IPS-11a (cell line): Measurements from ENCODE around the gene EYS.
"Not testable (repeated sequence)": the region's sequence is repeated elsewhere in the genome, so short reads cannot be mapped to it uniquely, and the experiment has no call there.

Experiments
- H3K4me3 ChIP-seq: one replicate; pipeline ENCODE4 v1.5.1; 2013; ENCODE audit warnings: low read depth, low read length, control low read depth

EYS gene

GRCh38 chr6:64259372-64259771, 1447.7 kb downstream of the EYS start:
- H3K4me3 ChIP-seq: no peak overlapping the region

GRCh38 chr6:64258752-64259151, 1448.3 kb downstream of the EYS start:
- no peak overlapping the region for H3K4me3 ChIP-seq

GRCh38 chr6:64258302-64258701, 1448.7 kb downstream of the EYS start:
- no peak overlapping the region for H3K4me3 ChIP-seq

- H3K4me3 ChIP-seq: no peak overlapping the region
Observed at GRCh38 chr6:64257586-64257985, 1449.4 kb downstream of the EYS start.

- no peak overlapping the region for H3K4me3 ChIP-seq
Observed at GRCh38 chr6:64256483-64256882, 1450.5 kb downstream of the EYS start.

GRCh38 chr6:64255000-64255399, 1452.0 kb downstream of the EYS start:
- no peak overlapping the region for H3K4me3 ChIP-seq

- no peak overlapping the region for H3K4me3 ChIP-seq
Observed at GRCh38 chr6:64254558-64254957, 1452.5 kb downstream of the EYS start.

- no peak overlapping the region for H3K4me3 ChIP-seq
Observed at GRCh38 chr6:64252256-64252655, 1454.8 kb downstream of the EYS start.

GRCh38 chr6:64250126-64250525, 1456.9 kb downstream of the EYS start:
- H3K4me3 ChIP-seq: no peak overlapping the region

- H3K4me3 ChIP-seq: no peak overlapping the region
Observed at GRCh38 chr6:64249115-64249514, 1457.9 kb downstream of the EYS start.

GRCh38 chr6:64243618-64244017, 1463.4 kb downstream of the EYS start:
- H3K4me3 ChIP-seq: no peak overlapping the region

GRCh38 chr6:64238908-64239307, 1468.1 kb downstream of the EYS start:
- not testable (repeated sequence) for H3K4me3 ChIP-seq

- H3K4me3 ChIP-seq: no peak overlapping the region
Observed at GRCh38 chr6:64238071-64238470, 1469.0 kb downstream of the EYS start.

GRCh38 chr6:64233746-64234145, 1473.3 kb downstream of the EYS start:
- no peak overlapping the region for H3K4me3 ChIP-seq

GRCh38 chr6:64231928-64232327, 1475.1 kb downstream of the EYS start:
- no peak overlapping the region for H3K4me3 ChIP-seq

- H3K4me3 ChIP-seq: no peak overlapping the region
Observed at GRCh38 chr6:64230530-64230929, 1476.5 kb downstream of the EYS start.

GRCh38 chr6:64227863-64228262, 1479.2 kb downstream of the EYS start:
- H3K4me3 ChIP-seq: no peak overlapping the region

GRCh38 chr6:64225503-64225902, 1481.5 kb downstream of the EYS start:
- no peak overlapping the region for H3K4me3 ChIP-seq

- H3K4me3 ChIP-seq: no peak overlapping the region
Observed at GRCh38 chr6:64224819-64225218, 1482.2 kb downstream of the EYS start.

- no peak overlapping the region for H3K4me3 ChIP-seq
Observed at GRCh38 chr6:64221776-64222175, 1485.2 kb downstream of the EYS start.

GRCh38 chr6:64220801-64221200, 1486.2 kb downstream of the EYS start:
- H3K4me3 ChIP-seq: no peak overlapping the region

GRCh38 chr6:64217721-64218620, 1489.1 kb downstream of the EYS start:
- no peak overlapping the region for H3K4me3 ChIP-seq

- H3K4me3 ChIP-seq: no peak overlapping the region
Observed at GRCh38 chr6:64214373-64214772, 1492.7 kb downstream of the EYS start.
